LNCaP clone FGC (cell line): Measurements from ENCODE around the gene RHBDL3.

ENCODE experiments used
- DNase-seq: peaks from one replicate; pipeline ENCODE4 v3.0.0-alpha.2; 2011; ENCODE audit warnings: low read depth
- H3K4me3 ChIP-seq: 2 replicates; pipeline ENCODE4 v1.5.1; 2011; ENCODE audit warnings: mild to moderate bottlenecking, low read depth, low read length, control low read depth
- CTCF ChIP-seq: IDR thresholded peaks from 2 replicates; pipeline ENCODE4 v1.5.1; 2012; ENCODE audit warnings: mild to moderate bottlenecking; ENCODE audit not compliant: control insufficient read depth, insufficient read depth; ENCODE audit errors: extremely low read depth

Gene RHBDL3

GRCh38 chr17:32239456-32239855, 26.2 kb upstream of the RHBDL3 start:
- DNase-seq = no peak
- no peak overlapping the region for H3K4me3 ChIP-seq
- TF ChIP-seq CTCF = no peak

GRCh38 chr17:32240750-32241149, 24.9 kb upstream of the RHBDL3 start:
- DNase-seq = peak; percentile 59
- peak; percentile 38 for TF ChIP-seq CTCF
- H3K4me3 ChIP-seq = no peak overlapping the region

- H3K4me3 ChIP-seq = no peak overlapping the region
- no peak for DNase-seq
- no peak for TF ChIP-seq CTCF
These were observed 24.0 kb upstream of the RHBDL3 start for GRCh38 chr17:32241640-32242039.

GRCh38 chr17:32249475-32249874, 16.2 kb upstream of the RHBDL3 start:
- no peak for DNase-seq
- TF ChIP-seq CTCF = no peak
- no peak overlapping the region for H3K4me3 ChIP-seq

- DNase-seq = peak; percentile 52
- peak; percentile 99 for TF ChIP-seq CTCF
- no peak overlapping the region for H3K4me3 ChIP-seq
These were observed 12.5 kb upstream of the RHBDL3 start for GRCh38 chr17:32253117-32253611.

- H3K4me3 ChIP-seq = no peak overlapping the region
- DNase-seq = no peak
- TF ChIP-seq CTCF = no peak
These were observed 9.5 kb upstream of the RHBDL3 start for GRCh38 chr17:32256012-32256700.

GRCh38 chr17:32256701-32257019, 9.0 kb upstream of the RHBDL3 start:
- H3K4me3 ChIP-seq = no peak overlapping the region
- TF ChIP-seq CTCF = no peak
- DNase-seq = no peak
